Daoy (cell line): ENCODE measurements around the gene FSTL1. TPM values are rescaled to one million over a fixed set of nuclear protein-coding genes. Genes with fewer than 3 reads are reported as not detected.
A peak's percentile ranks its signal among the peaks of the same experiment; 100 is the strongest.

ENCODE experiments used
- DNase-seq: peaks from one replicate; pipeline ENCODE4 v3.0.0-alpha.2; 2015; ENCODE audit warnings: low read depth
- total RNA-seq: library from RNA; depleted of rRNA; stranded (reverse); fragments of >200 nt; shearing (Covaris generic); gene quantifications from 2 replicates; pipeline ENCODE4 v1.2.3, GENCODE V29; 2014

The FSTL1 gene
- total RNA-seq, 1 experiment from 2014 or later: 490 TPM

DNA sequence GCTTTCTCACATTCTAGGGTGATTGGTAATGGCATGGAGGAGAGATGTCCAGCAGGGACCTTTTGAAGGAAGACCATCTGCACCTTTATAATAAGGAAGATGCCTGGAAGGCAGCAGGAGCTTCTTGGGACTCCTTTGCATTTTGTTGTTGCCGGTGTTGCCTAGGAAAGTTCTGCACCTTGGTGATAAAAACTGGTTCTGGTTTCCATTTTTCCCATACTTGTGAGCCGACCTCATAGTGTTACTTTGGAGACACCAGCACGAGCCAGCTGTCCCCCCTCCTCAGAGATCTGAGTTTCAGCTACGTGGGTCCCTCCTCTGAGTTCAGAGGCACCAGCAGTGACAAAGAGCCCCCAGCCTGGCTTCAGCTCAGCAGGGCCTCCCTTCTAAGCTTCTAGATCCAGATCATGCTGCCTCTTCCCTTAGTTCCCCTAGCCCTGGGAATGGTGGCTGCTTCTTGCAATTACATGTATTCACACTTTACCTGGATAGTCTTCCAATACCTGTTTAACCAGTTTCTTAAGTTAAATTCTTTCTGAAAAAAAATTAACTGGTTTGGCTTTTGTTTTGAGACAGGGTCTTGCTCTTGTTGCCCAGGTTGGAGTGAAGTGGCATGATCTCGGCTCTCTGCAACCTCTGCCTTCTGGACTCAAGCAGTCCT lies 18.0 kb upstream of the FSTL1 start:
- no peak for DNase-seq

DNA sequence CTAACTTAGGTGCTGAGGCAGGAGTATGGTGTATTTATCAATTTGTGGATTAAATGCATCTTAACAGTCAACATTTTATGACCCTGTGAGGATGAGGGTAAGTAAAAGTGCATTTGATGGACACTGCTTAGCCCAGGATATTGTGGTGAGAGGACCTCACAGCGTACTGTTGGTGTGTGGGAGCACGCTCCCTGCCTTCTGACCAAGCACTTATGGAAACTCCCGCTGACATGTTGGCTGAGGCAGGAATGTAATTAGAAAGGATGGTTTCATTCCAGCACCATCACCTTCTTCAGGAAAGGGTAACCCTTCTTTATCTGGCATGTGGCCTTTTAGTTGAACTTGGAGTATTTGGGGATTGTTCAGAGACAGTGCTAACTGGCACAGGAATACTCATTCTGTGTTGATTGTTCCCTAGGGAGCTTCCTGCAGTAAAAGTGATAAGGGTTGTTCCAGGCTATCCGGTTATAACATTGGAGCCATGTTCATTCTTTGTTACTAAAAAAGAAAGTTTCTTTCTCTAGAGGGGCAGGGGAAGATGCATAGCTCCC lies 11.7 kb upstream of the FSTL1 start:
- peak; percentile 19 for DNase-seq

DNA sequence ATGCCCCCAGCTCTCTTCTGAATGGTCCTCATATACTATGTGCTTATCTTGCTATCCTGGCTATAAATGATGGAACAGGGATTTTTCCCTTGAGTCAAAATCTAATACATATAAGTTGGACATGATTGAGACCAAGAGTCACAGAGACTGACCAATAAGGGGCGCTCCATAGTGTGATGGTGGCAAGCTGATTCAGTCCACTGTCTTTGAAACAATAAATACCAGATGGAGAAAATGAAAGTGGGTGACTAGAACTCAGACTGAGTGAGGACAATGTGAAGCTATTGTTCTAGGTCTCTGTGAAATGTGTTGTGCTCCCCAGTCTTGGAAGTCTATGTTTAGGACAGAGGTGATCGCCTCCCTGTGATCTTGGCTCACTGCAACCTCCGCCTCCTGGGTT lies 10.6 kb upstream of the FSTL1 start:
- DNase-seq: peak; percentile 39

DNA sequence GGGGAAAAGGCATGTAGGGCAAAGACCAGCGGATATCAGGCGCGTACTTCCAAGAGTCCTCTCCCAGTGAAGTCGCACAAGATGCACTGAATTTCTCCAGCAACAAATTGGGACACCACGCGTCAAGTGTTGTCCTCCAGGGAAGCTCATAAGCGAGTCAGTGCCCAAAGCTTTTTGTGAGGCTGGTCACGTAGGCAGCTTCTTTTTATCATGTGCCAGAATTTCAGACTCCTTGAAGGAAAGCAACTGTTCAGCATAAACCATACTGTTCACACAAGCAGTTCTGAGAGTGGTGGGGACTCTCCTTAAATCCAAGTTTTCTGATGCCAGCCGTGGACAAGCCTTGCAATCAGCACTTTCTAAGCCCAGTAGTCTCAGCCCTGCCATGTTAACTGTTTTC lies 10.1 kb upstream of the FSTL1 start:
- DNase-seq: no peak

DNA sequence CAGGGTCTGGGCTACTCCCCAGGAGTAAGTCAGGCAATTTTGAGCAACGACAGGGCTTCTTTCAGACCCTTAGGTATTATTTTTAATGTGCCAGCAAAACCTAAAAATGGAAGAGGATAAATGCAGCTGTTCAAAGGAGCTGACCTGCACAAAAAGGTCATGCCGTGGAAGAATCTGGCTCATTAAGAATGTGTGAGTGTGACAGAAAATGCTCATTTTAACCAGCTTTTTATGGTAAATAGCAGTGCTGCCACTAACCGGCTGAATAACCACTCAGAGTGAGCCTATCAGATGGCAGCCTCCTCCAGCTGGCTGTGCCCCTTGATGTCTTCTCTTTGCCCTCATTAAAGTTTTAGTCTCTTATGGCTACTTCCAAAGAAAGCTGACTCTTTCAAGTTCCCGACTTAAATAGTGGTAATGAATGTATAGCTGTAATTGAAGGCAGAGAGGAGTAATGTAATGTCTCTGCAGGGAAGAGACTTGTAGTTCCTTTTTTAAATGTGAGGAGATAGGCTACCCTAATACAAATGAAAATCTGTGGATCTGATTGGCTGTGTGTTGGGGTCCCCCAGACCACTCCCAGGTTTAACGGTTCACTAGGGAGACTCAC lies 9.5 kb upstream of the FSTL1 start:
- DNase-seq: no peak

DNA sequence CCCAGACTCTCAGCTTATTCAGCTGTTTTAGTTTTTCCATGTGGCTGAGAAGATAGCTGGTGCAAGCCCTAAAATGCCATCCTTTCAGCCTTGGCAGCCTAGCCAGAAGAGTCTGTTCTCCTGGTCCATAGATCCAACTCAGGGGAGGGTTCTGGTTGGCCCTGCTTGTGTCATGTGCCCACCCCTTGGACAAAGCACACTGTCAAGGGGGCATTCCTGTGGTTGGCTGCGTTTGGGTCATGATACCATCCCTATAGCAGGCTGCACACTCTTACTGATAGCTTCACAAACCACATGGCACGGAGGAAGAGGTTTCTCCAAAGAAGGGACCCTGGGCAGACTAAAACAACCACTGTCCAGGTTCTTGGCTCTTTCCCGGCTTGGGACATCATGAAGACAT lies 8.4 kb upstream of the FSTL1 start:
- peak; percentile 33 for DNase-seq

DNA sequence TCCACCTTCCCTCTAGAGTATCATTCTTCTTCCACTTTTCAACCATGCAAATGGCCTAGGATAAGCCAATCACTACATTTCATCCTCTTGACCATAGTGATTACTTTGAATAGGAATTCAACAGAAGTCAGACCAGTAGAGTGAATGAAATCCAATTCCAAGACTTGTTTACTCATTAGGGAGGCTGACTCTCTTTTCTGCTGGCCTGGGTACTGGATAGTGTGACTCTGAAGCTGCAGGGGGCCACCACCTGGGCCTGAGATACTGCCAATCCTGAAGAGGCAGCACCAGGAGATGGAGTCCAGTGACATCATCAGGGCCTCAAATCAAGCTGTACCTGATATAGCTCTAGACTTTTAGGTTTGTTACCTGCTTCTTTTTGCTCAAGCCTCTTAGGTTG lies 7.0 kb upstream of the FSTL1 start:
- no peak for DNase-seq

DNA sequence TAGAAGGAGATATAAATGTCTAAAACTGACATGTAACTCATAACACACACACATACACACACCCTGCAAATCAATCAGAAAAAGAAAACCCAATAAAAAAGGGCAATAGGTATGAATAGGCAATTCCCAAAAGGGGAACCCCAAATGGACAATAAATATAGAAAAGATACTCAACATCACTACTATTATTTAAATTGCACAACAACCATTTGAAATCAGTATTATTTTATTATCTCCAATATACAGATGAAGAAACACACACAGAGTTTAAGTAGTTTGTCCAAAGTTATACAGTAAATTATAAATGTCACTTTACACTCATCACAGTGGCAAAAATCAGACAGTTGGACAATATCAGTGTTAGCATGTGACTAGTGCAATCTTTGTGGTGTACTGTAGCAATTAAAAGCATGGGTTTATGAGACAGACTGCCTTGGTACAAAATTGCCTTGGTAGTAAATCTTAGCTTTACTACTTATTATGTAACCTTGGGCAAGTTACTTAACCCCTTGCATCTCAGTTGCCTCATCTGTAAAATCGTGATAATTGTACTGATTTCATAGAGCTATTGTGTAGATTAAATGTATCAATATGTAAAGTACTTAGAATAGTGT lies 3.4 kb upstream of the FSTL1 start:
- no peak for DNase-seq

DNA sequence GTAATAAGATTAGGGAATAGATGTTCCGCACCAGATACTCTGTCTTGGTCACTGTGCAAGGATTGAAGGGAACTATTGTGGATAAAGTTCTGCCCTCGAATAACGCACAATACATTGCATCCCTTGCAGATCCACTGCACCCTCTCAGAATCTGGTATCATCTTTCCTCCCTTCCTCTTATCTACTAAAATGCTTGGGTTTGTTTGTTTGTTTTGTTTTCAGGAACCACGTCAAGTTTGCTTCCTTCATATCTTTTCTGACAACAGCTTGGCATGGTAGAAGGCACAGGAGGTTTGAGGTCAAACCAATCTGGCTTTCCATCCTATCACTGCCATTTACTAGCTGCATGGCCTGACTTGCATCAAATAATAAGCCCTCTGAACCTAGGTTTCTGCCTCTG lies 2.0 kb upstream of the FSTL1 start:
- no peak for DNase-seq

DNA sequence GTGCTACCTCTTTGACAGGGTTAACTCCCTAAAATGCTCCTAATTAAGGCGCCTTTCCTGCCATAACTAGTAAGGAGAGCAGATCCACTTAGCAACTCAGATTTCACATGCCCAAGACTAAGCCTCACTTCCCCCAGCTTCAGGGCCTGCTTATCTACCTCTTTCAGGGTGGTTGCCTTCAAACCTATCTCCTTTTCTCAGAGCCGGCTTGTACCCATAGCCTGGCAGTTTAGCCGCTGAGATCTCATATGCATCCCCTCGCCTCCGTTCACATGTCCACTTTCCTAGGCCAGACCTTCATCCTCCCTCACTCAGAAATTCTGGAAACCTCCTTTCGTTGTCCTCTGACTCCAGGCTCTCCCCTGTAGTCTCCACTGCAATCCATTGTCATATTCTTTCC lies 1.0 kb upstream of the FSTL1 start:
- no peak for DNase-seq

DNA sequence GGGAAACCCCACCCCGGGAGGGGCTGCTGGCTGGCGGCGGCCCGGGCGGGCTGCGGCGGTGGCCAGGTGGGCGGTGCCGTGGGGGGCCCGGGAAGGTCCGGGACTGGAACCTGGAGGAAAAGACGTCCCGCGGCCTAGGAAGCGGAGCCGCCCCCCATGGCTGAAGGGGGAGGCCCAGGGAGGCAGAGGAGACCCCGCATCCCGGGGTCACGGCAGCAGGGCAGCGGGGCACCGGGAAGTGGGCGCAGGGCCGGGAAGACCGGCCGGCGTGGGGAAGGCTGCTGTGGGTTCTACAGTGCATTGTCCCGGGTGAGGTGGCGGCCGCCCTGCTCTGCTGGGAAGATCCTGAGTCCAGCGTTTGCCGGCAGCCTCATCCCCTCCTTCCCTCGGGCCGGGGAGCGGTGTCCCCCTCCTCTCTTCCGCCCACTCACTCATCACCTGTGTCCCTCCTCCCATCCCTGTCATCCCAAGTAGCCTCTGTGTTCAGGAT lies 525 bp upstream of the FSTL1 start:
- DNase-seq: peak; percentile 32

DNA sequence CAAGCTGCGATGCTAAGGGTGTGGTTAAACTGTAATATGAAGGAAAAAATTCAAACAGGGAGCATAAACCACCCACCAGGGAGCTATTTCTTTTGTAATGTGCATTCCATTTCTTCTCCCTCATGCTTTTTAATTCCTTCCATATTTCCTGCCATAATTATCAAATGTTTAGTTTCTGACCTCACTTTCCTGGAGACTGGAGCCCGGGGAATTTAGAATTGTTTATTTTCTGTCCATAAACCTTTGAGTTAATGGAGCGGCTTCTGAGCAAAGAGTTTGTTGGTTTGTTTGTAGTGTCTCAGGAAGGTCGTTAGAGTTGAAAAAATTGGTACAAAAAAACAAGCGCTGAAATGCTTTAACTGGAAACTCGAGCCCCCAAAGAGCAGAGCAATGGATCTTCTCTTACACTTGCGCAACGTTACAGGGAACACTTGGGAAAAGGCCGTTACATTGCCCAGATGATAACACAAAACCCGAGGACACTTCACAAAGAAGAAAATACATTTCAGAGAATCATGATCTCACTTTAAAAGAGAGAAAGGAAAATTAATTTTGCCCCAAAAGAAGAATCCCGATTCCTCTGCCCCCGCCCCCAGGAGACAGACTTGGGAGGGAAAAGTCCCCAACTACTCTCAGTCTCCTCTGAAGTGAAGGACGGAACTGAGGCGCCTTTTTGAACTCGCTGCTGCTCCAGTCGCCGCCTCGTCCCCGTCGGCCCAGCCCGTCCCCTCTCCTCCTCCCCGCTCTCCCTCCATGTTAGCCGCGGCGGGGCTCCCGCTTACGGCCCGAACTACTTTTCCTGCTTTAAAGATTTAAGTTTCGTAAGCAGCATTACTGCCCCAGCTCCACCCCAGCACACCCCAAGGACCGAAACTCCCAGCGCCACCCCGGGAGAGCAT lies 842 bp downstream of the FSTL1 start:
- DNase-seq: peak; percentile 34

DNA sequence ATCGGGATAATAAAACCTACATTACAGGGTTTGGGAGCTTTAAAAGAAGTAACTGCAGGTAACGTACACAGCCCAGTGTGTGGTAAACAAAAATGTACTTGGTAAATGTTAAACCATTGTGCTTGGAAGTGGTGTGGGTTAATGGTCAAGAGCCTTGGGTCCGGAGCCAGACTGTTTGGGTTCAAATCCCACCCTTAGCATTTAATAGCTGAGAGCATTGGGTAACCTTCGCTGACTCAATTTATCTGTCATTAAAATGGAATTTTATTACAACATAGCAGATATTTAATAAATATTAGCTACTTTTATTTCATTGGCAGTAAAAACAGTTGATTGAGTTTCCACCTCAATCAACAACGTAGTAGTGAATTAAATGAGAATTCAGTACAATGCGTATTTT lies 1.5 kb downstream of the FSTL1 start:
- DNase-seq: no peak

DNA sequence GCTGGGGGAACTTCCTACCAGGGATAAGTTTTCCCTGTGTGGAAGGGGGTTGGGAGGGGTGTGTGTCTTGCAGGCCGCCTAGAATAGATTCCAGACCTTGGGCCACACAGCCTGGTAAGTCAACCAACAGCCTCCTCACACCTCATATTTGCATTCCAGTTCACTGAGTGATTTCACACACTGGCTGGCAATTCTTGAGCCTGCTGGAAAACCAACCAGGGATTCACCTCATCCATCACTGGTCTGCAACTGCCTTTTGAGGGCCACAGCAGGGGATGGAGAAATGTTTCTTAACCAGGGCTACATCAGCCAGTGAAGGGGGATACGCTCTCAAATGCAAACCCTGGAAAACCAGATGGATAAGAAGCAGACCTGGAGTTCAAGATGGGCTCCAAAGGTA lies 2.0 kb downstream of the FSTL1 start:
- DNase-seq: peak; percentile 82

DNA sequence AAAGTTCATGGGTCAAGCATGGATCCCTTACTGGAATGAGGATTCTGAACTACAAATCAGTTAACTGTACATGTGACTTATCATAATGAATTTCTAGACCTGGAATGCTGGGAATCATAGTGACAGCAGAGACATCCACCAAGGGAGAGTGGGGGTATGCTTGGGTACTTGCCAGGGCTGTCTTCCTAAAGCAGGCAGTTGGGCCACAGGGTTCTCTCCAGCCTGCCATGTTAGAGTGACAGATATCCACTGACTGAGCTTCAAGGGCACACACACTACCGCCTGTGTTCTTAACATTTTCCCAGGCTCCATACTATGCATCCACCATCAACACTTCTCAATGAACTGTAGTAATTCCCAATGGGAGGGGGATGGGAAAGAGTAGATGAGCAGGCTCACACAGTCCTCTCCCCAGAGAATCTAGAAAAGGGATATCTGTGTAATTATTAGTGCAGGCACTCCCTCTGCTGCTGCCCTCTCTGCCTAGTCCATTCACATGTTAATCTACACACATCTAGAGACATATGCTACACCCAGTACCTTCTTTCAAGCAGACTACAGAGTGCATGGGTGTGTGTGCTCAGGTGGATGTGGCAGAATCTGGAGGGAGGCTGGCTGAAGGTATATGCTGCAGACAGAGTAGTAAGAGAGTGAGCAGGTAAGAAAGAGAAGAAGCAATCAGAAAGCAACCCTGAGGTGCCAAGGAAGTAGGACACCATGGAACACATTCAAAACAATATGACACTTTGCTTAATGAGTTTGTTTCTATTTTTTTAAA lies 3.7 kb downstream of the FSTL1 start:
- no peak for DNase-seq

DNA sequence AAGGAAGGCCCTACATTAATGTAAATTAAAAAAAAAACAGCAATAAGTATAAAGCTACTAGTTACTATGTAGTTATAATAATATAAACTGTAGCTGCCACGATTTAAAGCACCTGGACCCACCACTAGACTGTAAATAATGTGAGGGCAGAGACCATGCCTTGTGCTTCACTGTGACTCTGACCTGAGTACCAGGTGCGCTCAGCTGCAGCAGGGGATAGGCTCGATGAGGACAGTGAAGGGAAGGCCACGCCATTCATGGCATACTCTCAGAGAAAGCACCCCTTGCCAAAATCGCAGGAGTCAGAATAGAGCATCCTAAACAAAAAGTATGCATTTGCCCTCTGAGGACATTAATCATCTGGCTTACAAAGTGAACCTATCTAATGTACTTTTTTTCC lies 5.1 kb downstream of the FSTL1 start:
- no peak for DNase-seq

DNA sequence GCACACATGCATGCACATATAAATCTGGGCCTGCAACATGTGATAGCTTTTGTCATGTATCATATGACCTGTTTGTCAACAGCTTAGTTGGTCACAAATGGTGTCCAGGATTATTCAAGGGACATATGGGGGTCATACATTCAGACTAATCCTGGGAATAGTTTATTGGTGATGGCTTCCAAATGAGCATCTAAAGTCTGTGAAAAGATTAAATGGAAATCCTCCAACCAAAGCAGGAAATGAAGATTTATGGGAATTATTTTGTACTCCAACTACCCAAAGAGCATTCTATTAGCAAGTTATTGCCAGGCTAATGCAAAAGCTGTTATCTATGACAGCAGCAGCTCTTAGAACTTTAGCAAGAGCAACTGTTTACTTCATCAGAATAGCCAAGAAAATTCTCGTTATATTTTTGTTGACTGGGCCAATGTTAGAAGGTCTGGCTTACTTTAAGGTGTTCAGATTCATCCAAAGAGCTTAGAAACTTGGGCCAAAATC lies 7.1 kb downstream of the FSTL1 start:
- no peak for DNase-seq

DNA sequence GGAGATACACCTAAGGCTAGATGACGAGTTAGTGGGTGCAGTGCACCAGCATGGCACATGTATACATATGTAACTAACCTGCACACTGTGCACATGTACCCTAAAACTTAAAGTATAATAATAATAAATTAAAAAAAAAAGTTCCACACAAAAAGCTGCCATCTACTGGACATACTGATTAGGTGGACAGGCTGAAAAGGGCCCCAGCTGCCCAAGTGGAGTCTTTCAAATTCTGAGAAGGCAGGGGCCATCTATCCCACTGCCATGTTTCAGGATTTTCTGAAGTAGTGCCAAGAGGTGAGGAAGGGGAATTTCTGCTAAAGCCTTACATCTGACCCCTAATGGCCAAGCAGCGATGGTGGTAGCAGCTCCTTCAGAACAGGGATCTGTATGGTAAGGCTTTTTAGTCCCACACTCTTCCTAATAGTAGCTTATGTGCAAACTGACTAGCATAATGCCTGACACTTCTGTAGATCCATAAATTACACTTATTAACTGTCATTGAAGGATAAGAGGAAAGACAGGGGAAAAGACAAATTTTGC lies 7.7 kb downstream of the FSTL1 start:
- DNase-seq: no peak

DNA sequence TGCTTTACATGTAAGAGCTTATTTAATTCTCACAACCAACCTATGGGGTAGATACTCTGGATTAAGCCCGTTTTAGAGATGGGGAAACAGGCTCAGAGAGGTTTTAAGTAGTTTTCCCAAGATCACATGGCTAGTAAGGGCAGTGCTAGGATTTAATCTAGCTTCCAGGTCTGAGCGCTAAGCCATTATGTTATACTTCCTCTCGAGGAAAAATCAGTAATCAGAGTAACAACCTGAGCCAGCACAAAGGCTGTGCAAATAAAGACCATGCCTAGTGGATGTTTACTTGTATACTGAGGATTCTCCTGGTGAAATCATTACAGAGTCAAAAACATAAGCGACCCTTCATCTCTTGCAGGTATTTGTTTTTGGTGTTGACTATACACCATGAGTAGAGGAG lies 9.0 kb downstream of the FSTL1 start:
- DNase-seq: no peak

DNA sequence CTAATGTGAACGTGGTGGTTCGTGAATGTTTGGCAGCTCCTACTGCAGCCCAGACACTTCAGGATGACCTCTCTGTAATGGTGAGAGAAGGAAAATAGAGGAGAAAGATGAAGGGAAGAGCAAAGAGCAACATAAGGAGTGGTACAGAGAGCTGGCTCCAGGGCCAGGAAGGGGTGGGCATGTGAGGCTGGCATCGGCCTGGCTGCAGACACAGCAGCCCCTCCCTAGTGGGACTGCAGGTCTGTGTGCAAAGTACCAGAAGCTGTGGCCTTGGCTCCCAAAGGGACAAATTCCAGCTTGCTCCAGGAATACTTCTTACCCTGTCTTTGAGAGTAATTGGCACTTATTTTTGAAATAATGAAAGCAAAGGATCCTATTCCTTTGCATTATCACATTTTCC lies 10.0 kb downstream of the FSTL1 start:
- no peak for DNase-seq
